Mammary epithelial cell (primary cell): ENCODE results near the gene BMPR2.

Experiments used
- EZH2 ChIP-seq: IDR thresholded peaks from 2 replicates; pipeline ENCODE4 v1.6.1; 2012; ENCODE audit warnings: low read length, inconsistent platforms, borderline replicate concordance
- TF ChIP-seq, protein P1 (sequence below), 2 donors: IDR thresholded peaks in 1 of 2; conservative IDR thresholded peaks in 1 of 2; 2 replicates each; pipeline ENCODE4 v1.5.1; 2011 to 2012; ENCODE audit warnings: inconsistent platforms in 2 of 2, low read length in 2 of 2, mild to moderate bottlenecking in 2 of 2, control low read depth in 1 of 2, low read depth in 1 of 2; ENCODE audit not compliant: insufficient read depth in 1 of 2; ENCODE audit errors: extremely low read depth in 1 of 2

- TF ChIP-seq, protein P1, sequence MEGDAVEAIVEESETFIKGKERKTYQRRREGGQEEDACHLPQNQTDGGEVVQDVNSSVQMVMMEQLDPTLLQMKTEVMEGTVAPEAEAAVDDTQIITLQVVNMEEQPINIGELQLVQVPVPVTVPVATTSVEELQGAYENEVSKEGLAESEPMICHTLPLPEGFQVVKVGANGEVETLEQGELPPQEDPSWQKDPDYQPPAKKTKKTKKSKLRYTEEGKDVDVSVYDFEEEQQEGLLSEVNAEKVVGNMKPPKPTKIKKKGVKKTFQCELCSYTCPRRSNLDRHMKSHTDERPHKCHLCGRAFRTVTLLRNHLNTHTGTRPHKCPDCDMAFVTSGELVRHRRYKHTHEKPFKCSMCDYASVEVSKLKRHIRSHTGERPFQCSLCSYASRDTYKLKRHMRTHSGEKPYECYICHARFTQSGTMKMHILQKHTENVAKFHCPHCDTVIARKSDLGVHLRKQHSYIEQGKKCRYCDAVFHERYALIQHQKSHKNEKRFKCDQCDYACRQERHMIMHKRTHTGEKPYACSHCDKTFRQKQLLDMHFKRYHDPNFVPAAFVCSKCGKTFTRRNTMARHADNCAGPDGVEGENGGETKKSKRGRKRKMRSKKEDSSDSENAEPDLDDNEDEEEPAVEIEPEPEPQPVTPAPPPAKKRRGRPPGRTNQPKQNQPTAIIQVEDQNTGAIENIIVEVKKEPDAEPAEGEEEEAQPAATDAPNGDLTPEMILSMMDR (conservative IDR thresholded peaks at IDR 0.05 in 1 of 2, IDR thresholded peaks at IDR 0.05 in 1 of 2; ENCODE audit: extremely low read depth in 1 of 2, insufficient read depth in 1 of 2, low read depth in 1 of 2, low read length in 2 of 2), result no peak
- TF ChIP-seq EZH2, result no peak
Measured at GRCh38 chr2:202423139-202423538, 47.0 kb downstream of the BMPR2 start.
